NCI-H146 treated with DMSO at 0.1 percent for 48 hours (cell line): ENCODE results near the gene LRRC63.
"Not testable (repeated sequence)": the region's sequence is repeated elsewhere in the genome, so short reads cannot be mapped to it uniquely, and the experiment has no call there.

Source experiments
- DNase-seq: peaks from one replicate; lab custom pipeline; 2025; ENCODE audit not compliant: unreplicated experiment; lab: John Stamatoyannopoulos, UW

The LRRC63 gene

GRCh38 chr13:46211483-46212351, at the start of gene LRRC63:
TSS of gene LRRC63 (plus strand) at chr13:46211928. CDS start at chr13:46213035, 1,107 bp downstream.
- DNase-seq: no peak

GRCh38 chr13:46162741-46163140, 49.0 kb upstream of the LRRC63 start:
- not testable (repeated sequence) for DNase-seq

- peak; percentile 88 for DNase-seq
Measured at GRCh38 chr13:46164661-46165060, 47.1 kb upstream of the LRRC63 start.

- DNase-seq: no peak
Measured at GRCh38 chr13:46165485-46166223, 46.1 kb upstream of the LRRC63 start.

GRCh38 chr13:46166224-46166584, 45.5 kb upstream of the LRRC63 start:
- DNase-seq: no peak

- DNase-seq: no peak
Measured at GRCh38 chr13:46166947-46167610, 44.6 kb upstream of the LRRC63 start.

GRCh38 chr13:46168341-46168740, 43.4 kb upstream of the LRRC63 start:
- no peak for DNase-seq

GRCh38 chr13:46168783-46169182, 42.9 kb upstream of the LRRC63 start:
- no peak for DNase-seq

GRCh38 chr13:46169758-46170157, 42.0 kb upstream of the LRRC63 start:
- no peak for DNase-seq

GRCh38 chr13:46170268-46170667, 41.5 kb upstream of the LRRC63 start:
- no peak for DNase-seq

GRCh38 chr13:46170687-46171086, 41.0 kb upstream of the LRRC63 start:
- no peak for DNase-seq

GRCh38 chr13:46171217-46171616, 40.5 kb upstream of the LRRC63 start:
- DNase-seq: no peak

GRCh38 chr13:46171739-46172138, 40.0 kb upstream of the LRRC63 start:
- DNase-seq: no peak

GRCh38 chr13:46172531-46172991, 39.2 kb upstream of the LRRC63 start:
- DNase-seq: no peak

GRCh38 chr13:46173656-46174055, 38.1 kb upstream of the LRRC63 start:
- no peak for DNase-seq

- DNase-seq: no peak
Measured at GRCh38 chr13:46176756-46177155, 35.0 kb upstream of the LRRC63 start.

GRCh38 chr13:46178143-46178542, 33.6 kb upstream of the LRRC63 start:
- DNase-seq: no peak

GRCh38 chr13:46178821-46179220, 32.9 kb upstream of the LRRC63 start:
- no peak for DNase-seq

- DNase-seq: no peak
Measured at GRCh38 chr13:46179491-46179908, 32.2 kb upstream of the LRRC63 start.

GRCh38 chr13:46179969-46180763, 31.6 kb upstream of the LRRC63 start:
- no peak for DNase-seq

GRCh38 chr13:46181377-46181839, 30.3 kb upstream of the LRRC63 start:
- DNase-seq: no peak
